HG02642 (cell line): Measurements from ENCODE around the gene ZFP57.

Source experiments
- ATAC-seq: cut with Tn5 transposase; IDR thresholded peaks from one replicate; pipeline ENCODE4 v1.9.1; 2021; ENCODE audit warnings: mild to moderate bottlenecking; ENCODE audit not compliant: unreplicated experiment, poor library complexity

Gene ZFP57

DNA sequence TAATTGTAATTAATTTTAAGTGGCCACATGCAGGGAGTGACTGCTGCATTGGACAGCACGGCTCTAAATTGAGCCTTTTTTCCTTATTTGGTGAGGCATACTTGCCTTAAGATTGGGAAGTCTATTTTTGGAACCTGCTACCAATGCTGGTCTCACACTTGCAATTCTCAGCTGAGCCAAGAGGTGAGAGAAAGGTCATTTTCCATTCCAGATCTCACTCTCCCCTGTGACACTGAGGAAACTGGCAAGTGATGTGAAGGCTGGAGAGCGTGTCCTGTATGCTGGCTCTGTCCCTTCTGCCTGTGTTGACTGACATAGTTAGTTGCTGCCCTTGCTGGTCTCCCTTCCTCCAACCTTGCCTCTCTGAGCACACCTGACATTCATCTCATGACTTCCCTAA, 24.8 kb downstream of the ZFP57 start:
- no peak for ATAC-seq

DNA sequence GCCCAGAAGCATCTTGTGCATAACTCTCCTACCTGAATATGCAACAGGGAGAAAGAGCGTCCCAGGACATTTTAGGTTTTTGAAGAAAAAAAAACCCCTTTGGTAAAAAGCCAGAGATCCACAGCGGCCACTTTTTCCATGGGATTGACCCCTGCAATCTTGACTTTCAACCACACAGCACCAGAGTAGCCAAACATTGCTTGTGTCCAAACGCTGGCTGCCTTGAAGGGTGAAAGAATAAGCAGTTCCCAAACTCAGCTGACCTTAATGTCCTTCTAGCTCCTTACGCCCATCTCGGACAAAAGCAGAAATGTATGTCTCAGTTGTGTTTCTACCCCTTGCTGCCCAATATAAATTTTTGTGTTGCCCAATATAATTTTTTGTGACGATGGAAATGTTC, 25.3 kb downstream of the ZFP57 start:
- ATAC-seq: no peak

DNA sequence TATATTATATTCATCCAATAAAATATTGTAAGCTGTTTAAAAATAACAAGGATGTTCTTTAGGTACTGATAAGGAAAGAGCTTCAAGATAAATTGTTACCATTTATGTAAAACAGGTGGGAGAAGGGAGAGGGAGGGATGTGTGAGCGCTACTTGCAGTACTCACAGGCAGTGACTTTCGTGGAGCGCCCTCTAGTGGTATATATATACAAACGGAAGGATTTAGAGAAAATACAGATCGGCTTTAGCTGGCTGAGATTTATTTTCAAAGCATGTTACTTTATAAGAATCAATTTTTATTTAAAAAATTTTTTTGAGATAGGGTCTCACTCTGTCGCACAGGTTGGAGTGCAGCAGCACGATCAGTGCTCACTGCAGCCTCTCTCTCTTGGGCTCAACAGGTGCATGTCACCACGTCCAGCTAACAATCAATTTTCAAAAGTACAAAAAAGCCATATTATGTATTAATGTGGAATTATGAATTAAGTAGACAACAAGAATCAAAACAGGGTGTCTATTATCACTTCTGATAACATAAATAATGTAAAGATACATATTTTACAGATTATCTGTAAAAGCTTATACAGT, 27.4 kb downstream of the ZFP57 start:
- ATAC-seq: no peak

DNA sequence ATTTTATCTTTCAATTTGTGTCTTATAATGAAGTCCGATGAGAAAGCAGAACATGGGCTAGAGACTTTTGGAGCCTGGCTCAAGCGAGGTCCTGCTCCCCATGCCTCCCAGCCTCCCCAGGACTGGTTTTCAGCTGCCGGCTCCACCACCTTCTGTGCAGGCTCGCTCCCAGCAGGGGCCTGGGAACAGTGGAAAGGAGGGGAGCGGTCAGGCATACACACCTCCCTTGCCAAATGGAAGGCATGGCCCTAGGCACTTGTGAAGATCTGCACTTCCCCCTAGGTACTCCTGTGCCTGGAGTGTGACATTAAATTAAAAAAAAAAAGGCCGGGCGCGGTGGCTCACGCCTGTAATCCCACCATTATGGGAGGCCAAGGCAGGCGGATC, 28.8 kb downstream of the ZFP57 start:
- no peak for ATAC-seq

DNA sequence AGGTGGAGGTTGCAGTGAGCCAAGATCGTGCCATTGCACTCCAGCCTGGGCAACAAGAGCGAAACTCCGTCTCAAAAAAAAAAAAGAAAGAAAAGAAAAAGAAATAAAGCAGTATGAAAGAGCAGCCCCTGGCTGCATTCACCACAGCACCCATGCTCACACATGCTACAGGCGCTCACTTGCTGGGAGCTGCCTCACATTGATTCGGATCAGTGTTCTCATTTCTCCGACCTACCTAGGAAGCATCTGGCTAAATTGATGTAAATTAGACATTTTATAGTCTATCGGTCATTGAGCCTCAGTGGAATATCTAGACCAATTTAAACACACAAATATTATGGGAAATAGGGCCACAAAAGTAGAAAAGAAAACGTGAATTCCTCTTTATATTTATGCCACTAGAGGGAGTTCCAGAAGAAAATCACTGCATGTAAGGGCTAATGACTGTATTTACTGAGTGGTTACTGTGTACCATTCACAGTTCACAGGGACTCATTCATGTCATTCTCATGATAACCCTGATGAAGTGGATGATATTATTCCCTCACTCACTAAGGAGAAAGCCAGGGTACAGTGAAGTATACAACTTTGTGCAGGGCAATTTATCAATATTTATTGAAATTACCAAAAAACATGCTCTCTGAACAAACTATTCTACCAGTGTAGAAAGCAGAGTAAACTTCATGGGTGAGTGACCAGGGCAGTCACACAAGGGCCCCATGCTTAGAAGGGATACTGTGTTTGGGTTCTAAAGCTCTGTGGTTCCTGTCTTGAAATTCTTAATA, 29.3 kb downstream of the ZFP57 start:
- no peak for ATAC-seq

DNA sequence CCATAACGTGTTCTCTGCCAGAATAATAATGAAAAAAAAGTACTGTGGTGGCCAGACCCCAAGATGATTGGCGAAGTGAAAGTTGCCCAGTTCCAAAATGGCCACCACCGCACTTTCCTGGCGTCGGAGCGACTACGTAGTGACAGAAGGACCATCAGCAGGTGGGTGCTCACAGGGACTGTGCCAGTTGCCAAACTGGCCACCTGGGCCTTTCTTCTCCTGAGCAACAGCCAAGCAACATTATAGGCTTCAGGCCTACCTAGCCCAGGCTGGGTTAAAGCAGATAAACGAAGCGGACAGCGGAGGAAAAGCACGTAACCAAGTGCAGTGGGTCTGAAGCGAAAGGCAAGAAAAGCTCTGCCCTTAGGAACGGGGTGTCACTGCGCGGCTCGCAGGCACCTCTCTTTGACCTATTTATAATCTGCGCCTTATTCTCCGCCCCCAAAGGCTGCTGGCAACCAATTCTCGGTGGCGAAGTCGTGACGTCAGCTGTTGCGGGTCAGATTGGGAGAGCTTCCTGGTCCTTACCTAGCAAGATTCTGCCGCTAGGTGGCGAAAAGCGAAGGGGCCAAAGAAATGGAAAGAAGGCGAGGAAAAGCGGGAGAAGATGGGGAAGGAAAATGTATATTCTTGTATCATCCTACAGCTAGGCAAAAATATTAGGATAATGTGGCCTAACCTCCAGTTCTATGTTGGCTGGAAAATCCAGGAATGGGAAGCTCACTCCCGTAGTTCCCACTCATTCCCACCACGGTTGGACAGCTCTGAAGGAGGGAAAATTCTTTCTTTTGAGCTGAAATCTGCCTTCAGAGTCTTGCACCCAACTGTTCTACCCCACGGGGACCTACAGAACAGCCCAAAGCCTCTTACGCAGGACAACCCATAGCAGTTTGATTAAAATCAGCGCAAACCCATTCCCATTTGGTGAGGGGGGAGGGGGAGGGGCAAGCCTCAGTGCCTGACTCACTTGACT, 31.0 kb downstream of the ZFP57 start:
- ATAC-seq: peak; percentile 98

DNA sequence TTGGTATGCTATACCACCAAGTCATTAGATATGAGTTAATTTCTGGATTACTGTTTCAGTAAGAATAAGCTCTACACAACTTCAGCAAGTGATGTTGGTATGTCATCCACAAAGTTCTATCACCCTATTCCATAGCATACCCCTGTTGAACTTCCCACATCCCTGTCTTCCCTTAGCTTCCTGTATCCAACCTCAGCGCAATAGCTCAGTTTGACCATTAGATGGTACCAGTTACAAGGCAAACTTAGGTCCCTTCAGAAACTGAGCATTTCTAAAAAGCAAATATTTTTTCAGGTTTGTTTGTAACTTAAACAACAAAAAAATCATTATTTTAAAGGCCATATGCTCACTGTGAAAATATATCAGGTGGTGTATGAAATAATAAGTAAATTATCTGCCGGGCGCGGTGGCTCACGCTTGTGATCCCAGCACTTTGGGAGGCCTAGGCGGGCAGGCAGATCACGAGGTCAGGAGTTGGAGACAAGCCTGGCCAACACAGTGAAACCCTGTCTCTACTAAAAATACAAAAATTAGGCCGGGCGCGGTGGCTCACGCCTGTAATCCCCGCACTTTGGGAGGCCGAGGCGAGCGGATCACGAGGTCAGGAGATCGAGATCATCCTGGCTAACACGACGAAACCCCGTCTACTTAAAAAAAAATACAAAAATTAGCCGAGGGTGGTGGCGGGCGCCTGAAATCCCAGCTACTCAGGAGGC, 32.9 kb downstream of the ZFP57 start:
- no peak for ATAC-seq

DNA sequence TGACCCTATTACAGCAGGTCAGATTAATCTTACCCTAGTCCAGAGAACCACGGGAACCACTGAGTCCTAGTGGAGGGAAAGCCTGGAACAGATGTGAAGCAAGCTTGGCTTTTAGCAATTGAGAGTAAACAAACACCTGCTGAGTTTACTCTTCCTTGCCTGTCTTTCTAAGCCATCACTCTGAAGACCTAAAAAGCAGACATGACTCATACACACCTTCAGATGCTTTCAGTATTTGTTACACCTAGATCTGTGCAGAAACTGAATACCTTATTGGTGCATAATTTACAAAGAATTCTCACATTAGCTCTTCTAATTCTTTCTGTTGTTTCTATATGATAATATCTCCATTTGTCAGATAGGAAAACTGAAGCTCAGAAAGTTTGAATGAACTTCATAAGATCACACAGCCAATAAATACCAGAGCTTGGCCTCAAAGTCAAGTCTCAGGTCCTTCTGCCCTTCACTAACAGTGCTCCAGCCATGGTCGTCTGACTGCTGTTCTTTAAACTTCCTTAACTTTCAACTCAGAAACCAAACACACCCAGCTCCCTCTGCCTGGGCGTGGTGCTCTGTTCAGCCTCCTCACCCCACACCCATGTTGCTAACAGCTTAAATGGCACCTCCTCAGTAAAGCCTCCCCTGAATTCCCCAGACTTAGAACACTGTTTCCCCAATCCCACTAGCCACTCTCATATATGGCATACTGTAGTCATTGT, 39.4 kb downstream of the ZFP57 start:
- no peak for ATAC-seq

DNA sequence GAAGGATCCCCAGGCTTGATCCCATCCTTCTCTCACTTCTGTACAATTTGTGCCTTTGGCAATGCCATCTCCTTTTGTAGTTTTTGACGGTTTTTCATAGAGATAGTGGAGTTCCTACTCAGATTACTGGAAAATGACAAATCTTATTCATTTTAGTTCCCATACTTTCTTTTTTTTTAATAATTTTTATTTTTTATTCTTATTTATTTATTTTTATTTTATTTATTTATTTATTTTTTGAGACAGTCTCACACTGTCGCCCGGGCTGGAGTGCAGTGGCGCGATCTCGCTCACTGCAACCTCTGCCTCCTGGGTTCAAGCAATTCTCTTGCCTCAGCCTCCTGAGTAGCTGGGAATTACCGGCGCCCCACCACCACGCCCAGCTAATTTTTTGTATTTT, 43.7 kb downstream of the ZFP57 start:
- no peak for ATAC-seq

DNA sequence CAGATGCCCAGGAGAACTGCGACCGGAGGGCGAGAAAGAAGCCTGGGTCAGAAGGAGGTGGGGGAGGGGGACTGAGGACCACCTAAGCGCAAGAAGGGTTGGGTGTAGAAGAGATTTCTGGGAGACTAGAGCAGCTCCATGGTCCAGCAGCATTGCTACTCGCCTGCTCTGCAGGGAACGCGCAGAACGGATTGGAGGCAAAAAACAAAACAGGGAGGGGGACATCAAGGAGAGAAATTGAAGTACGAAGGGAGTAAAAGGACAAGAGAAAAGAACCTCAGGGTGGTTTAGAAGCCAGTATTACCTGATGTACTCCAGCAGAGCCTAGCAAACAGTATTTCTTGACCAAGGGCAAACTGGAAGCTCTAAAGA, 47.4 kb downstream of the ZFP57 start:
- no peak for ATAC-seq

DNA sequence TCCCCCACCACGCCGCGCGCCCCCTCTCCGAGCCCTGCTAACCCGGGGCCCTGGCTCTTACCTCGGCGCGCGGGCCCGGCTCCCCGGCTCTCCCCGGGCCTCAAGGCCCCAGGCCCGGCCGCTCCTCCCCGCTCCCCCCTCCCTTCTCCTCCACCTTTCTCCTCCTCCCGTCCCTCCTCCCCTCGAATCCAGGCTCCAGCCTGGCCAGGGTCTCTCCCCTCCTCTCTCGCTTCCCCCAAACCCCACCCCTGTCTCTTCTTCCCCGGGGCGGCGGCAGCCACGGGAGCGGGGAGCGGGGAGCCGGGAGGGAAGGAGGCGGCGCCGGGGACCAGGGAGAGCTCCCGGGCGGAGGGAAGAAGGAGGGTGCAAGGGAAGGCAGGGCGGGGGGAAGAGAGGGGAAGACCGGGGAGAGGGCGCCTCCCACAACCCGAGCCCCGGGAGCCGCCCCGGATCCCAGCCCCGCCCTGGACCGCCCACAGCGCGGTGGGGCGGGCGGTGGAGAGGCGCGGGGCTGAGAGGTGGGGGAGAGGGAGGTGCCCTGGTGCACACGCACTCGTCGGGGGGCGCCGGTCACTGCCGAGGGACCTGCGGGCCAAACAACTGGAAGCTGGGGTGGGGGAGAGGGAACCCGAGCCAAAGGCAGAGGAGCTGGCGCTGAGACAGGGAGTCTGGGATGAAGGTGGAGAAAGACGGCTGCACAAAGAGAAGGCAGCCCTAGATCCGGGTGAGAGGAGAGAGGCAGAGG, 48.0 kb downstream of the ZFP57 start, which contains the start of gene GABBR1:
Gene GABBR1 (minus strand): TSS at position 395 of the 745 bp plus-strand sequence. CDS start 798 bp downstream, outside the sequence.
- ATAC-seq: peak; percentile 80

DNA sequence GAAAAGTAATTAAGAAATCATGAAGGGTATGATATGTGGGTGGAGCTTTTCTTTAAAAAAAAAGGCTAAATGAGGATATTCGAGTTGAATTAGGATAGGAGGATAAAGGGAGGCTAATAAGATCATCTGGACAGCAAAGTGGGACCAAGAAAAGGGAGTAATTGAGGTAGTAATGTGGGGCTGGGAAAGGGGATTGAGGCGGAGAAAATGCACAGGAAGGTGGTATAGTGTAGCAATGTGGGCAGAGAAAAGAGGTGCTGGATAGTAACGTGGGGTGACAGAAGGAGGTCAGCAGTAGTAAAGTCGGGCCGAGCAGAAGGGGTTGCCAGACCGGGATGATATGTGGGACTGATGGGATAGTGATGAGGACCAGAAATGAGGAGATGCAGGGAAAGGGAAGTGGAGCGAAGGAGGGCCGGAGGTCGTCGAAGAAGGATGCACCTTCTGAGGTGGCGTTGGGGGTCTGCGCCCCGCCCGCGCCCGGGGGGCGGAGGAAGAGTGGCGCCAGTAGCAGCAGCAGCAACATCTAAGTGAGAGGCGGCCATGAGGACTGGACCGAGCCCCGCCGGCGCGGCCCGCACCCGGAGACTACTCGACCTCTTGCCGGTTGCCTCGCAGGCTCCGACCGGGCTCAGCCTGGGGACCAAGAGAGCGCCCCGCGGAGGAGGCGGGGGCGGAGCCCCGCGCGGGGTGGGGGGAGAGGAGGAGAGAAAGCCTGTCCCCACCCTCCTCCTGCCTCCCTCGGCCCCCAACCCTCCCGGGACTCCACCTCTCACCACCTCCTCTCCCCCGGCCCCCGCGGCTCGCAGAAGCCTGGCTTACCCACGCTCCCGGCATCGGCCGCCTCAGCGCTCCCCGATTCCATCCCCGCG, 48.9 kb downstream of the ZFP57 start:
- ATAC-seq: peak; percentile 28

DNA sequence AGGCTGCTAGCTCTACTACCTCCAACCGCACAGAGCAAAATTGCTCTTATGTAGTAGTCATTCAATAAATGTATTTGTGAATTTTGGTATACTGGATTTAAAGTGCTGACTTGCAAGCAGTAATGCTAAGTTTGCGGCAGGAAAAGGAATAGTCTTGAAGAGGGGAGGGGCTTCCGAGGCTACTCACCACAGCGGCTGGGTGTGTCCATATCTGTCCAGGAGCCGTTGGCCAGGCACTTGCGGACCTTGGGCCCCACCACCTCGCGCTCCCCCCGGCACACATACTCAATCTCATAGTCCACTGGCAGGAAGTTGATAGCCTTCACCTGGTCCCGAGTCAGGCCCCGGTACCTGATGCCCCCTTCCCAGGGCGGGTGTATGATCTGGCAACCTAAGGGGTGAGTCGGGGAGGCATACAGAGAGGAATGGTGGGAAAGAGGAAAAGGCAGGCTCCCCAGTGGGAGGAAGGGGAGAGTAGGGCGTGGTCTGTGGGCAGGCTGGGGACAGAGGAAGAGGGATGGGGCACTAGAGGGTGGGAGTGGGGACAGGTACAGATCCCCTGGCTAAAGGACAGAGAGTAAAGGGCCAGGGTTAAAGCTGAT, 49.6 kb downstream of the ZFP57 start:
- no peak for ATAC-seq

DNA sequence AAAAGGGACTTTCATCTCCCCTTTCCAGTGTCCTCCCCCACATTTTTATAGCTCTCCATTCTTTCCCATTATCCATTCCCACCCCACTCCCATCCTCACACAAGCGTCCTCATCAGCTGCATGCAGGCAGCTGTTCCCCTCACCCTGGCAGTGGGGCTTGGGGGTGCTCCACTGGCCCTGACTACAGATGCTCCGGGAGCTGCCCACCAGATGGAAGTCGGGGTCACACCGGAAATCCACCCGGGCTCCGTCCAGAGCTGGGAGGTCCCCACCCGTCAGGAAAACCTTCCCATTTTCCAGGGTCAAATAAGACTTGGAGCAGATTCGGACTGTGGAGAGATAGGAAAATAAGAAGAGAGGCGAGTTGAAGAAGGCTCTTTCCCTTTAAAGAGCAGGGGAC, 50.6 kb downstream of the ZFP57 start:
- ATAC-seq: no peak

DNA sequence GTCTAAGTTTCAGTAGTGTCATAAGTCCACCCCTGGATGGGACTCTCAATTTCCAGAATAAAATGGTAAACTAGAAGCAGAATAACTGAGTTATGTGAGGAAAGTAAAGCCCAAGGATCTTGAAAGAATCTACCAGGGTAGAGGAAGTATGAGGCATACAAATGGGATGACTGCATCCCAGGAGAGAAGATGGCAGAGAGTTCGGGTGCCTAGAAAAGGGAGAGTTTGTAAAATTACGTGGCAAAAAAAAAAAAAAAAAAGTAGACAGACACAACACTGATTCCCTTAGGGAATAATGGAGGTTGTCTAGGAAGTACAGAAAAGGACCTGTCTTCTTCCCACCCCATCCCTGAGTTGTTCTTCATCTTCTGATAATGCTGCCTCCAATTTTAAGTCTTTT, 51.4 kb downstream of the ZFP57 start:
- ATAC-seq: no peak

DNA sequence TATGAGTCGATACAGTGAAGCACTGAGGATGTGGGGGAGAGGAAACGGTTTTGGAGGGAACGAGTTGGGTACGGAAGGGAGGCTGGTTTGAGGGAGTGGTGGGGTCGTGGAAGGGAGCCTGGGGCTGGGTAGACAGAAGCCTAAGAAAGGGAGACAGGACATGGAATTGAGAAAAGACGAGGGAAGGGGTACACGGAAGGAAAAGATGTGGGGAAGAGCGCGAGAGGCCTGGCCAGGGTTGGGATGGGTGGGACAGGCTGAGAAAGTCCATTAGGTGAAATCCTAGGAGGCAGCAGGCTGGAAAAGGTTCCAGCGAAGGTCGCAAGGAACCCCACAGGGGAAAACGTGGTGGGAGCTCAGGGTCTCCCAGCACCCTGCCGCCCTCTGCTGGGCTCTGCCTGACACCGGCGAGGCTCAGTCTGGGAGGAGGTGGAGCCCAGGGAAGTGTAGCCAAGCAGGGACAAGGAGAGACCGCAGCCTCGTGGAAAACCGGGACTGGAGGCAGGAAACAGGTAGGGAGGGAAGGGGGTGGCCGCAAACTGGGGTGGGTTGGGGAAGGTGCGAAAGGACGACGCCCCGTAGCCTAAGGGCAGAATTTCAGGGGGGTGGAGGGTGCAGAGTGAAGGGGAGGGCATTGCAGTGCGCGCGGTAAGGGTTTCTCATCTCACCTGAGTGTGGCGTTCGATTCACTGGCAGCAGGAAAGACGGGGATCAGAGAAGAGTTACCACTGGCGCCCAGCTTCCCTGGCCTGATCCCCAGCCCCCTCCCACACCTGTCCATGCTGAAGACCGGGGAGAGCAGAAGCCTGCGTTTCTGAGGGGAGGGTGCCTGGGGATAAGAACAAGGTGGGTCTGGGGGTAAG, 52.3 kb downstream of the ZFP57 start:
- peak; percentile 43 for ATAC-seq
